Thymus (tissue), 11 donors: ENCODE measurements around the gene TNFRSF17. TPM values are rescaled to one million over a fixed set of nuclear protein-coding genes. Genes with fewer than 3 reads are reported as not detected.

Experiments used
- DNase-seq, 9 donors: peaks; one replicate each; pipeline ENCODE4 v3.0.0-alpha.2; 2013; ENCODE audit warnings: low spot score in 9 of 9, low read depth in 6 of 9, missing footprints in 1 of 9
- H3K27ac ChIP-seq, 2 donors: one replicate each; pipeline ENCODE4 v1.5.1; 2013; ENCODE audit warnings: control low read depth in 1 of 2, low read depth in 1 of 2, low read length in 1 of 2, mild to moderate bottlenecking in 1 of 2, moderate library complexity in 1 of 2
- H3K27me3 ChIP-seq, 2 donors: one replicate each; pipeline ENCODE4 v1.5.1; 2013; ENCODE audit warnings: low read length in 1 of 2; ENCODE audit not compliant: control insufficient read depth in 2 of 2, insufficient read depth in 1 of 2
- H3K36me3 ChIP-seq, 2 donors: one replicate each; pipeline ENCODE4 v1.5.1; 2013; ENCODE audit warnings: low read length in 1 of 2, mild to moderate bottlenecking in 1 of 2, moderate library complexity in 1 of 2; ENCODE audit not compliant: control insufficient read depth in 2 of 2, insufficient read depth in 2 of 2
- H3K4me1 ChIP-seq, 2 donors: one replicate each; pipeline ENCODE4 v1.5.1; 2013; ENCODE audit warnings: low read length in 2 of 2; ENCODE audit not compliant: control insufficient read depth in 2 of 2, insufficient read depth in 2 of 2
- H3K4me3 ChIP-seq, 2 donors: one replicate each; pipeline ENCODE4 v1.5.1; 2013; ENCODE audit warnings: low read length in 2 of 2, control low read depth in 1 of 2, mild to moderate bottlenecking in 1 of 2
- H3K9me3 ChIP-seq, 2 donors: one replicate each; pipeline ENCODE4 v1.5.1; 2013; ENCODE audit warnings: low read length in 1 of 2, mild to moderate bottlenecking in 1 of 2; ENCODE audit not compliant: control insufficient read depth in 2 of 2, insufficient read depth in 1 of 2
- WGBS: extraction: QIAGEN DNeasy Blood & Tissue Kit; methylation state at CpG from one replicate; pipeline ENCODE4 v1.1.7; 2013; 5-methylcytosine and 5-hydroxymethylcytosine counted together
- polyA plus RNA-seq: library from polyadenylated mRNA; stranded (reverse); fragments of 200-250 nt; gene quantifications from one replicate; pipeline ENCODE4 v1.2.3, GENCODE V29; 2013
- total RNA-seq: library from RNA; stranded (reverse); fragments of 120-200 nt; gene quantifications from one replicate; pipeline ENCODE4 v1.2.4, GENCODE V29; 2013
- donor health status: healthy.

The TNFRSF17 gene
- total and polyA plus RNA-seq, 2 donors, result 3.3 to 3.5 TPM

DNA sequence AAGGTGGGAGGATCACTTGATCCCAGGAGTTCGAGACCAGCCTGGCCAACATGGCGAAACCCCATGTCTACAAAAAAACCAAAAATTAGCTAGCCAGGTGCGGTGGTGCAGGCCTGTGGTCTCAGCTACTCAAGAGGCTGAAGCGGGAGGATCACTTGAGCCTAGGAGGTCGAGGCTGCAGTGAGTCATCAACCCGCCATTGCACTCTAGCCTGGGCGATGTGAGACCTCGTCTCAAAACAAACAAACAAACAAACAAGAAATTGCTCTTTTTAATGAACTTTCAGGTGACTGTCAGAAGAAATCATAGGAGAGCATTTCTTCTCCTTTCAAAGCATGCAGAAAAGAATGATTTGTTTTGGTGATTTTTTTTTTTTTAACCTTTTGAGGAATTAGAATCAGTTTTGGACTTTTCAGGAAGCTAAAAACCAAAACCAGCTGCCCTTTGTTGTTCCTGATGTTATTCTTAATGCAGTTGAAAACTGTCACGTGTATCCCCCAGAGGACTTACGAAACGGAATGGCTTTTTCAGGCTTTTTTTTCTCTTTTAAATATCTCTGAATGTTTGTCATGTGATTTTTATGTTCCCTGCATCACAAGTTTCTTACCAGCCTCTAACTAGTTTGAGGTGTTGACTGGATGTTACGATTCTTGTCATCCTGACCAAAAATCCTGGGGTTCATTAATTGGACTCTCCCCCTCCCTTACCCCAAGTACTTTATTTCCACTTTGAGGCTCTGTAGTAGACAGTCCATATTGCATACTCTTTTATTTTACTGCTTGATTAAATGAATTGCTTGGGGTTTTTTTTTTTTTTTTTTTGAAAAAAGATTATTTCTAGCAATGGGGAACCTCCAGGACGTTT lies 45.6 kb downstream of the TNFRSF17 start:
- no peak overlapping the region for H3K4me3 ChIP-seq
- no peaks in the 10 kb centered on the region for H3K27me3 ChIP-seq
- DNase-seq, result peak in 1 of 9 donors; percentile 25
- H3K27ac ChIP-seq, result no peak overlapping the region
- no peaks in the 10 kb centered on the region for H3K9me3 ChIP-seq
- WGBS, result 70% methylated on average over 13 of the region's 13 CpGs
- peaks cover 0 to 2% of the 10 kb centered on the region in 2 donors for H3K36me3 ChIP-seq
- peaks cover 4 to 14% of the 10 kb centered on the region in 2 donors for H3K4me1 ChIP-seq

DNA sequence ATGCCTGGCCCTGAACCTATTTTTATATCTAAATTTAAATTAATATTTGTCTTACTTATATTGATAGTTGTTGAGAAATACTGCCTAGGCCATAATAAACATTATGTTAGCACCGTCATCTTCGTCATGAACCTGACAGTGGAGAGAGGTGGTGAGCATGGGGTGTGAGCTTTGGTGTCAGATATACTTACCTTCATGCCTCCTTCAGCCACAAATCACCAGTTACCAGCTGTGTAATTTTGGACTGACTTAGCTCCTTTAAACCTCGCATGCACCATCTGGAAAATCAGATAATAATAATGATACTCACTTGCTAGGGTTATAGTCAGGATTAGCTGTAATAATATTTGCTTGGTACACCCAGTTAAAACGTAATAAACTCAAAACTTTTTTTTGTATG lies 46.6 kb downstream of the TNFRSF17 start:
- Histone ChIP-seq H3K9me3 (no peaks in the 10 kb centered on the region), H3K4me3 (no peak overlapping the region), H3K27me3 (no peaks in the 10 kb centered on the region), H3K4me1 (peaks cover 4 to 14% of the 10 kb centered on the region in 2 donors), H3K27ac (no peak overlapping the region), H3K36me3 (peaks cover 0 to 2% of the 10 kb centered on the region in 2 donors)
- DNase-seq, result no peak
- WGBS, result 97% methylated on average over 4 of the region's 4 CpGs

DNA sequence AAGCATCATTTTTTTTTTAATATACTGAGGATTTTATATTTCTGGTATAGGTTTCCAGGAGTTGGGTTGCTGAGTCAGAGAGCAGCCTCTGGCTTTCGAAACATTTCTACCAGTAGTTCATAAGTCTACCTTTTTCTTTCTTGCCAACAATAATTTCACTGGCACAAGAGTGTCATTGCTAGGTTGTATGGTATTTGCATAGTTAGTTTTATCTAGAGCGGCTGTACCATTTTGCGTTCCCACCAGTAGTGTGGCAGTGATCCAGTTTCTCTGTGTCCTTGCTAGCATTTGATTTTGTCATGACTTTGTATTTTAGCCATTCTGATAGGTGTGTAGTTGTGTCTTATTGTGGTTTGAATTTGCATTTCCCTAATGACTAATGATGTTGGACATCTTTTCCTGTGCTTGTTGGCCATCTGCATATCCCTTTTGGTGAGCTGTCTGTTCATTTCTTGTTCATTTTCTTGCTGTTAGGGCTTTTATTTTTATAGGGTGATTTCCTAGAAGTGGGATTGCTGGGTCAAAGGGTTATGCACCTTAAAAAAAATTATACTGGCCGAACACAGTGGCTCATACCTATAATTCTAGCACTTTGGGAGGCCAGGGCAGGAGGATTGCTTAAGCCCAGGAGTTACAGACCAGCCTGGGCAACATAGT lies 51.4 kb downstream of the TNFRSF17 start:
- WGBS, result 97% methylated on average over 4 of the region's 4 CpGs
- no peaks in the 10 kb centered on the region for H3K4me1 ChIP-seq
- H3K27ac ChIP-seq, result no peak overlapping the region
- H3K27me3 ChIP-seq, result no peaks in the 10 kb centered on the region
- peaks cover 0 to 2% of the 10 kb centered on the region in 2 donors for H3K36me3 ChIP-seq
- H3K4me3 ChIP-seq, result no peak overlapping the region
- no peak for DNase-seq
- no peaks in the 10 kb centered on the region for H3K9me3 ChIP-seq

DNA sequence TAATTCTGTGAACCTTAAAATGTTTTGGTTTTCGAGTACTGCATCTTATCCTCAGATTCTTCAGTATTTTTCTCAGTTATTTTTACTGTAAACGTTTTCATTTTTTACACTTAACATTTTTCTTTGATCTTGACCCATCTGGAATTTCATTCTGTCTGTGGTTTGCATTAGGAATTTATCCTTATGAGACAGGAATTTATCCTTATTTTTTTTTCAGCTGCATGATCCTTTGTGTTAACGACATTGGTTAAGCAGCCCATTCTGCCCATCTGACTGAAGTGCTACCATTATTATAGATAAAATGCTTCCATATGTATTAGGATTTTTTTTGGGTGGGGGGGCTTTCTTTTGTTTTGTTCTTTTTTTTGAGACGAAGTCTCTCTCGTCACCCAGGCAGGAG lies 52.5 kb downstream of the TNFRSF17 start:
- H3K9me3 ChIP-seq, result no peaks in the 10 kb centered on the region
- no peaks in the 10 kb centered on the region for H3K27me3 ChIP-seq
- H3K4me3 ChIP-seq, result no peak overlapping the region
- WGBS, result 96% methylated on average over 5 of the region's 5 CpGs
- DNase-seq, result no peak
- H3K36me3 ChIP-seq, result peaks cover 0 to 2% of the 10 kb centered on the region in 2 donors
- H3K27ac ChIP-seq, result no peak overlapping the region
- H3K4me1 ChIP-seq, result no peaks in the 10 kb centered on the region

Other genes starting within 250 kb of the TNFRSF17 start
- gene TXNDC11, start 222.4 kb upstream of the TNFRSF17 start, total RNA-seq, result 22.9 TPM
- gene TXNDC11, start 222.4 kb upstream of the TNFRSF17 start, polyA plus RNA-seq, result 46.4 TPM
- gene ZC3H7A, start 168.0 kb upstream of the TNFRSF17 start, total RNA-seq, result 33.7 TPM
- gene ZC3H7A, start 168.0 kb upstream of the TNFRSF17 start, polyA plus RNA-seq, result 69.4 TPM
- 128 TPM for gene RSL1D1, start 113.7 kb upstream of the TNFRSF17 start, total RNA-seq
- 107 TPM for gene RSL1D1, start 113.7 kb upstream of the TNFRSF17 start, polyA plus RNA-seq
- 47.7 TPM for gene GSPT1, start 49.3 kb upstream of the TNFRSF17 start, total RNA-seq
- 46.5 TPM for gene GSPT1, start 49.3 kb upstream of the TNFRSF17 start, polyA plus RNA-seq
- 1.6 TPM for gene NPIPB2, start 23.2 kb upstream of the TNFRSF17 start, total RNA-seq
- gene NPIPB2, start 23.2 kb upstream of the TNFRSF17 start, polyA plus RNA-seq, result 19.4 TPM
- gene SNX29, start 11.5 kb downstream of the TNFRSF17 start, total RNA-seq, result 17.4 TPM
- gene SNX29, start 11.5 kb downstream of the TNFRSF17 start, polyA plus RNA-seq, result 10.4 TPM